CD4-positive, alpha-beta T cell treated with Interleukin-6 for 4 hours (primary cell): ENCODE measurements around the gene TNS3.
"Not testable (repeated sequence)": the region's sequence is repeated elsewhere in the genome, so short reads cannot be mapped to it uniquely, and the experiment has no call there.

Experiments
- DNase-seq: peaks from one replicate; pipeline ENCODE4 v3.0.0-alpha.2; 2020; ENCODE audit warnings: mixed read lengths

The TNS3 gene

DNA sequence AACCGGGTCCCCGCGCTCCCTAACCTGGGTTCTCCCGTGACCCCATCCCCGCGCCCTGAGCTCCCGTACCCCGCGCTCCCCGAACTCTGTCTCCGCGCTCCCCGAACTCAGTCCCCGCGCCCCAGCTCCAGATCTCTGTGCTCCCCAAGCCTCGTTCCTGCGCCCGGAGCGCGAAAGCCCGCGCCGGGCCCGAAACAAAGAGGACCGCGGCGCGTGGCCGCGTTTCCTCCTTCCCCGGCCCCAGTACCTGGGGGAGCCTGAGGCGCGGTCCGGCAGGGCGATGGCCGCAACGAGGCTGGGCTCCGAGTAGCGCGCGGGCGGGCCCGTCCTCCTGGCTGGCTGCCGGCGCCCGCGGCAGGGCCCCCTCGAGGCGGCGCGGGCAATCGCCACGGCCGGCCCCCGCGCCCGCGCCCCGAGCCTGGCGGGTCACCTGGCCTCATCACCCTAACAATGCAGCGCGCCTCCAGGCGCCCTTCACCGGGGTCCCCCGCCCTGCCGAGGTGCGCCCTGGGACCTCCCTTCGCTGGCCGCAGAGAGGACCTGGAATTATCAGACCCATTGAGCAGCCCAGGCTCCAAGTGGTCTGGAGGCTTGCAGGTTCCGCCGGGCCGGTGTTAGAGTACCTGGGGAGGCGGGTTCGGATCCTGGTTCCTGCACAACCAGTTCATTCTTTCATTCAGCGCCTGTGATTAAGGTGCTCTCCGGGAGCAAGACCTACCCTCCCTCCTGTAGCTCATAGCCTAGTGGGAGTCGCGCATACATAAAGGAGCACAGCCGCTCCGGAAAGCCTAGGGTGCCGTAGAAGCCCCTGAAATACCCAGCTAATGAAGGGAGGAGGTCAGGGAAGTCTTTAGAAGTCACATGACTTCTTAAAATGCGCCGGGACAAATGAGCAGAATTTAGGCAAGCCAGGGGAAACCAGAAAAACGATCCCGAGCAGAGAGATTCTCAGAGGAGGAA, at the start of gene TNS3:
Gene TNS3 (minus strand): TSS at position 308 of the 960 bp plus-strand sequence. CDS start 142,475 bp downstream, outside the sequence.
- no peak for DNase-seq

DNA sequence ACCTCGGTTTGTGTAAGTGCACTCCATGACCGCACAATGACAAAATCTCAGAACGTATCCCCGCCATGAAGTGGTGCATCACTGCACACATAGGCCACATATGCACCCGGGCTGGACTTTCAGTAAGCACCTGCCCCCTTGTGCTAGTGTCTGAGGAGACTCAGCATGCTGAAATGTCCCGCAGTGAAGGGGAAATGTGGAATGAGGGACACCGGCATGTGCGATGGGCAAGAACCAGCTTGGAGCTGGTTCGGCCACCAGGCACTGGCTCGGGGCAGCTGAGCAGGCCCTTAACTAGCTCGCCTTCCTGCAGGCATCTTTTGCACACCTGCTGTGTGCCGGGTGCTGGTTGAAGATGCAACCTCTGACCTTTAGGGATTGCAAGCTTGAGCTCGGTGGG, 49.8 kb upstream of the TNS3 start:
- no peak for DNase-seq

DNA sequence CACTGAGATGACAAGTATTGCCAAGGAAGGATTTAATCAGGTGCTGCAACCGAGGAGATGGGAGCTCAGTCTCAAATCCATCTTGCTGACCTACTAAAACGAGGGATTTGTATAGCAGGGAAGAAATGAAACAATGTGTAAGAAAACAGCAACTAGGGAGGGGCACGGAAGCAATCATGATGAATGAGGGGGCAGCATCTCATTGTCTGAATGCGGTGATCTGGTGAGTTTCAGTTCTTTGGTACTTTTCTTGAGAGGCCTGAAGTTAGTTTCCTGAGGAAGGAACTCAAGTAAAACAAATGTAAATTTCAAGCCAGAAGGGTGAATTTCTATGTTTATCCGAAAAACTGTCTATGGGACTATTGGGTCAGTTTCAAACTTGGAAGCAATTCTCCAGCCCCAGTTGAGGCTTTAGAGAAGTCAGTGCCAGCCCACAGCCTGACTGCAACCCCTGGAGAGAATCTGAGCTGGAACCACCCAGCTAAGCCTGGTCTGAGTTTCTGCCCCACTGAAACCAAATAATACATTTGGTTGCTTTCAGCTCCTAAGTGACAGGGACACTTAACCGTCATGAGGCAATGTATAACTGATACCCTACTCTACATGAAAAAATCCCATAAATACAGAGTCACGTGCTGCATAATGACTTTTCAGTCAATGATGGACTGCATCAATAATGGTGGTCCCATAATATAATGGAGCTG, 45.8 kb upstream of the TNS3 start:
- no peak for DNase-seq

DNA sequence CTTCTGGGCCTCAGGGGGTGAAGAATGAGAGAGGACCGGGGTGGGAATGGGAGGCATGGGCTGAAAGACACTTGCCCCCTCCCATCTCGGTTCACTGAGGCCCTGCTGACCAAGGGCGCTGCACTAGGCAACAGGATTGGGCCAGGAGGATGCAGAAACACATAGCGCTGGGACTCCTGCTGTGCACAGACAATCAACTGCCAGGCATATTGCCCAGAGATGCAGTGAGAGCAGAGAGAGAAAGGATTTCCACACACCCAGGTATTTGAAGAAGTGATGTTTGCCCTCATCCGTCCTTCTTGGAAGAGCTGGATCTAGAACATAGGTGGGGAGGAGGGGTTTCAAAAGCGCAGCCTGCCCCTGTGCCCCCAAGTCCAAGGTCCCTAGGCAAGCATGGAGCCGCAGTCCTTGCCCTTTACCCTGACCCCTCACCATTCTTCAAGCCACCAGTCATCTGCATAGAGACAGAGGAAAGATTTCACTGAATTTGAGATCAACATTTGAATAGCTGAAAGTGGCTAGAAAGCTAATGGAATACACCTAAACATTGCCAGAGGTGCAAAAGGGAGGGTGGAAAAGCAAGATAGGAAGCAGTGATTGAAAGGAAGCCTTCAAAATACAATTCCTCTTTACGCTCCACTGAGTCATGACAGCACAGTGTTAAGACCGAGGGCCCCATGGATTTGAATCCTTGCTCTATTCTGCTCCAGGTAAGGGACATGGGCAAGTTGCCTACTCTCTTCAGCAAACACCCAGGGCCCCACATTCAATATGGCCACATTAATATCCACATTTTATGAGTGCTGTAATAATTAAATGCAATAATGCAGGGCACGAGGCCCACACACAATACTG, 44.2 kb upstream of the TNS3 start:
- DNase-seq, result no peak

DNA sequence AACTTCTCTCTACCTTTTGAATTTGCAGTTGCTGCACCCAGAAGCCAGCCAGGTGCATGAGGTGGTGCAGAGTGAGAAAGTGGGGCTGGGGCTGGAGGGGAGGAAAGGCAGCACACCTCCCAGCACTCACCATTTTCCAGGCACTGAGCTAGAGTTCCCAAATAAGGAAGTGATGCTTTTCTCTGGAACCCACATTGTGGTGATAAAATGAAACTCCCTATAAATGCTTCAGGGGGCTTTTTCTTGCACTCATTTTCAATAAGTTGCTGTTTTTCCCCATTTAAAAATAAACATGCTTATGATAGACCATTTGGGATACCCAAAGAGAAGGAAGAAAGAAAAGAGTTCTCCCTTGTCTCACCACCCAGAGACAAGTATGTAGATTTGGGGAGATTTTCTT, 42.8 kb upstream of the TNS3 start:
- no peak for DNase-seq

DNA sequence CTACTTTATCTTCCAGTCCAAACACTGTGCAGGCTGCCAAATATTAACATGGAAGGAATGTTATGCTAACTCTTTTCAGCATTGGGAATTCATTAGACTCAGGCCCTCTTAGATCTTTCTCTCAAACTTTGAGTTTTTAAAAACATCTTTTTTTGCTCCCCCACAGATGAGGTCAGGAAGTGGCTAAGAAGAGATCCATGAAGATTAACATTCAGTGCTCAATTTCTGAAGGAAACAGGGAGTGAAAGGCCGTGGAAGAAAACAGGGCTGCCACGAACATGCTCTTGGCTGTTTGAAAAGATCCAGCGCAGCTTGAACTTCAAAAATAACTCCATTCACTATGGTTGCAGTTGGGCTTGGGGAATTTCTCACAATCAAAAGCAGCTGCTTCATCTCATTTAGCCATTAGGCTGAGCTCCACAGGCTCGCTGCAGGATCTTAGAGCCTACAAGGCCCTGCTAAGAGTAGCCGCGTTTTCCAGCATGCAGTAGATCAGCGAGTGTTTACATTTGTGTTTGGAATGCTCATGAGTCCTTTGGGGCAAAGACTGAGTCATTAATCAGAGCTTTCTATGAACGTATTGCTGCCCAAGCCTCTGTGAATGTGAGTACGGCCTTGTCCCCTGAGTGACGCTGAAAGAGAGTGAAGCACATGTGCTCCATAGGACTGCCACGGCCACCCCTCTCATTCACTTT, 41.2 kb upstream of the TNS3 start:
- DNase-seq, result no peak

DNA sequence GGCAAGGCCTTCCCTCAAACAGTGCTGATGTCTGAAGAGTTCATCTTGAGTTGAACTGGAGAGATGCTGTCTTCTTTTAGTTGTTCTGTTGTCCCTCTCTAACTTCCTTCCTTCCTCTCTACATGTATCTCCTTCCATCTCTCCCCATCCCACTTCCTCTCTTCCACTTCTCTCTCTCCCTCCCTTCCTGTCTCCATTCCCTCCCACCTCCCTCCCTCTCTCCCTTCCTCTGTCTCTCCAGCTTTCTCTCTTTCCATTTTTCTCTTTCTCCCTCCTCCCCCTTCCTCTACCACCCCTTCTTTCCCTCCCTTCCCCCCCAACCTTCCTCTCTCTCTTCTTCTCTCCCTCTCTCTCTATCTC, 40.7 kb upstream of the TNS3 start:
- DNase-seq, result no peak

DNA sequence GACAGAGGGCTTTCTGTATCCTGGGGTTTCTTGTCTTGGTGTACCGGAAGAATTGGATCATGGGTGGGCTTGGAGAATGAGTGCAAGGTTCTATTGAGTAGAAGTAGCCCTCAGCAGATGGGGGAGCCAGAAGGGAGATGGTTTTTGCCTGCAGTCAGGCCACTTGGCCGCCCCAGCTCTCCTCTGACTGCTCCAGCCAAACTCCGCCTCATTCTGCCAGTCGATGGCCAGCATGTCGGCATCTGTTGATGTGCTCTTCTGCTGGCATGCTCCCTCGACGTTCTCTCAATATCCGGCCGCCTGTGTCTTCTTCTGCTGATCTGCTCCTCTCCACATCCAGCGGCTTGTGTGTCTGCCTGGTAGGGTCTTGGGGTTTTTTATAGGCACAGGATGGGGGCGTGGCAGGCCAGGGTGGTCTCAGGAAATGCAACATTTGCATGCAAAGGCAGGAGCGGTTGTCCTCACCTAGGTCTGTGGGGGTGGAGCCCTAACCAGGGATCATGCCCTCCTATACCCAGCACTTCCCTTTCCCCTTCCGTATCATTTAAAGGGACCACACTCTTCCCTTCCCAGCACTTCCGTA, 40.2 kb upstream of the TNS3 start:
- DNase-seq, result no peak

DNA sequence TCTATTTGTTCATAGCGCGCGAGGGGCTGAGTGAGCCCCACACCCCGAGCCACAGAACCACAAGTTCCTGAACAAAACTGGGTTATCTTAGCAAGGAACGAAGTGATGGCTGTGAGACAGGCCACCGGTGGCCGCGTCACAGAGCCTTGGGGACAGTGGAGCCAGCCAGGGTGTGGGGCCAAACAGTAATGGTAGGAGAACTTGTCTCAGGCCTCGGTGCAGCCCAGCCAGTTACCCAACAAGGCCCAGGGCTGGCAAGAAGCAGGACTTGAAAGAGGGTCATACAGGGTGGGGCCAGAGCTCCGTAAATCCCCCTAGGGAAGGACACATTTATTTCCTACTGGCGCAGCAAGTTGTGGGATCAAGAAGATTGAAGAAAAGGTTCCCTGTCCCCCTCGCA, 39.4 kb upstream of the TNS3 start:
- DNase-seq, result no peak

DNA sequence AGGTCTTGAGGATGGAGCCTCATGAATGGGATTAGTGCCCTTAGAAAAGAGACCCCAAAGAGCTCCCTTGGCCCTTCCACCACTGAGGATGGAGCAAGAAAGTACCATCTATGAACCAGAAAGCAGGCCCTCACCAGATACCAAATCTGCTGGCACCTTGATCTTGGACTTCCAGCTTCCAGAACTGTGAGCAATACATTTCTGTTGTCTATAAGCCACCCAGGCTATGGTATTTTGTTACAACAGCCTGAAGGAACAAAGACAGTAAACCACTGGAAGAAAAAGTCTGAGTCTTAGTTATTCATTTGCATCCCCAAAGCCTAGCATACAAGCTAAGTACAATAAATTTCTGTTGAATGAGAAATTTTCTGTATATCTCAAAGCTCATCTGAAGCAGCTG, 37.9 kb upstream of the TNS3 start:
- no peak for DNase-seq

DNA sequence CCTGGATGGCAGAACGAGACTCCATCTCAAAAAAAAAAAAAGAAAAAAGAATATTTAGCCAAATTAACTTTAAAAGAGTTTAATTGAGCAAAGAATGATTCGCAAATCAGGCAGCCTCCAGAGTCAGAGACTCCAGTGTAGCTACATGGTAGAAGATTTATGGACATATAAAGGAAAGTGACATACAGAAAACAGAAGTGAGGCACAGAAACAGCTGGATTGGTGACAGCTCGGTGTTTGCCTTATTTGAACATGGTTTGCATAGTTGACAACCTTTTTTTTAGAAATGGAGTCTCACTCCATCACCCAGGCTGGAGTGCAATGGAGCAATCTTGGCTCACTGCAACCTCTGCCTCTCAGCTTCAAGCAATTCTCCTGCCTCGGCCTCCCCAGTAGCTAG, 35.2 kb upstream of the TNS3 start:
- no peak for DNase-seq

DNA sequence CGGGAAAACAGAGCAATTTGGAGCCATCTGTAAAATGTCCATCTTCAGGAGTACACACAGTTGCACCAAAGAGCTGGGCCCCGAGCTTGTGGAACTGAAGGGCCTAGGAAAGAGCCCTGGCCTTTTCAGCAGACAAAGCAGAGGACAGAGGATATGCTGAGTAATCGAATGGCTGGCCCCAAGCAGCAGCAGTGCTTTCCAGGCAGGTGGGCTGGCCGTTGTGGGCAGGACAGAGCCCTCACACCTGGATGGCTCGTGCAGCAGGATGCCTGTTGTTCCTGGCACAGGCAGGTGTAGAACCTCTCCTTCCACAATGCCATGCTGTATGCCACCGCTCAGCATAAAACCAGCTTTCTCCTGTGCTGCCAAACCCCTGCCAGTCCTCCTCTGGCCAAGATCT, 32.5 kb upstream of the TNS3 start:
- no peak for DNase-seq

DNA sequence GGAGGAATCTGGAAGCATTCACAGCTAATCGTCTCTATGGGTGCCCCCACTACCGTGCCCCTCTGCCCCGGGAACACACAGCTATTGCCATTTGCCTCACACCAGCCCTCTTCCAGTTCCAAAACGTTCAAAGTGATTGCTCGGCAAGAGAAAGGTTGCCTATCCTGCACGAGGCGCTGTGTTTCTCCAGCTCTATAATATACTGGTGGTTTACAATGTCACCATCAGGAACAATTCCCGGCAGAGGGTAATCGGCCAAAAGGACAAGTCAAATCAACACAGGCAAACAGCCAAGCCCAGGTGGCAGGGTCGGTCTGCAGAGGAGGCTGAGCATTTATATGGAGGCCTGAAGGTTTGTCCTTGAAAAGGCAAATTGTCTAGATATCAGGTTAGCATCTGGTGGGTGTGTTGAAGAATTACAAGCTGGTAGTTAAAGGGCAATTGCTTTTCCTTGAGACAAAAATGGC, 29.2 kb upstream of the TNS3 start:
- DNase-seq, result no peak

DNA sequence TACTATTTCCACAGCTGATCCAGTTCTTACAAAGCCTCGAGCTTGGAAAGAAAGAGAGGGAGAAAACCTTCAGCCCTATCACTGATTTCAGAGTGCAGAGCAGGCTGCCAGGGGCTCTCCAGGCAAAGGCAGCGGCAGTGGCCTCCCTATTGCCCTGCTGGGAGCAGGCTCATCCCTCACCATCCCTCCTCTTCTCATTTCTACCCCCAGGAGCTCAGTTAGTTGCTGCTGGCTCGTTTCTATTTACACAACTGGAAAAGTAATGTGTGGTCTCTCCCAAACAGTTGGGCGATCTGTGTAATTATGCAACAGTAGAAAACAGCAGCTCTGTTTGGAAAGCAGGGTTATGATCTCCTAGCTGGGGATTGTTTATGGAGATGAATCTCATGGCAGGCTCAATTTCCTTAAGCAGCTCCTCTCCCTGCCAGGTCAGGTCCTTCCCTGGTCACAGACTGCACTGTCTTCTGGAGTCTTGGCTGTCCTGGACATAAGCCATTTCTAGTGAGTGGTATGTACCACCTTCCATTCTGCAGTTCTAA, 28.7 kb upstream of the TNS3 start:
- DNase-seq, result no peak

DNA sequence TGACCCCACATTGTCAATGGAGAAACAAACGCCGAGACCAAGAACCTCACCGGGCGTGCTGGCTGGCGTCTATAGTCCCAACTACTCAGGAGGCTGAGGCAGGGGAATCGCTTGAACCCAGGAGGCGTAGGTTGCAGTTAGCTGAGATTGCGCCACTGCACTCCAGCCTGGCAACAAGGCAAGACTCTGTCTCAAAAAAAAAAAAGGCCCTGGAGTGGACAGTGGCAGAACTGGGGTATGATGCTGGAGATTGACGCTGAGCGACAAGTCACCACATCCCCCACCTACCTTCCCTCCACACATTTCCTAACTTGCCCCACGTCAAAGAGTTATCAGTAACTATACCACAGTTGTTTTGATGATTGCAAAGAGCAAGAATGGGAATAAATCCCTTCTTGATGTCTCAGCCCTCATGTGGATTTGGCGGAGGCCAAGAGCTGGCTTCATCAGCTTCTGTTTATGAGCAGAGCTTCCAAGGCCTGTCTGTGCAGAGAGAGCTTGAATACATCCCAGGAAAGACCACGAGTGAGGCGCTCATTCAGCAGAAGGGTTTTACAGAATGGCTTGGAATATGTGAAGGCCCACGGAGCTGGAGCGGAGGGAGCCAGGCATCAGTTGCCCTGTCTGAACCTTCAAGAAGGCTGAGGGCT, 28.0 kb upstream of the TNS3 start:
- DNase-seq, result no peak

DNA sequence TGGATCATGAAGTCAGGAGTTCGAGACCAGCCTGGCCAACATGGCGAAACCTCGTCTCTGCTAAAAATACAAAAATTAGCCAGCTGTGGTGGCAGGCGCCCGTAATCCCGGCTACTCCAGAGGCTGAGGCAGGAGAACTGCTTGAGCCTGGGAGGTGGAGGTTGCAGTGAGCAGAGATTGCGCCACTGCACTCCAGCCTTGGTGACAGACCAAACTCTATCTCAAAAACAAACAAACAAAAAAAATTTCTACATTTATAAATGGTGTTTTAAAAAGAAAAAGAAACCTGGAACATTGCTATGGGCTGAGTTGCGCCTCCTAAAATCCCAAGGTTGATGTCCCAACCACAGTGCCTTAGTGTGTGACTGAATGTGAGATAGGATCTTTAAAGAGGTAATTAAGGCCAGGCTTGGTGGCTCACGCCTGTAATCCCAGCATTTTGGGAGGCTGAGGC, 24.7 kb upstream of the TNS3 start:
- DNase-seq, result not testable (repeated sequence)

DNA sequence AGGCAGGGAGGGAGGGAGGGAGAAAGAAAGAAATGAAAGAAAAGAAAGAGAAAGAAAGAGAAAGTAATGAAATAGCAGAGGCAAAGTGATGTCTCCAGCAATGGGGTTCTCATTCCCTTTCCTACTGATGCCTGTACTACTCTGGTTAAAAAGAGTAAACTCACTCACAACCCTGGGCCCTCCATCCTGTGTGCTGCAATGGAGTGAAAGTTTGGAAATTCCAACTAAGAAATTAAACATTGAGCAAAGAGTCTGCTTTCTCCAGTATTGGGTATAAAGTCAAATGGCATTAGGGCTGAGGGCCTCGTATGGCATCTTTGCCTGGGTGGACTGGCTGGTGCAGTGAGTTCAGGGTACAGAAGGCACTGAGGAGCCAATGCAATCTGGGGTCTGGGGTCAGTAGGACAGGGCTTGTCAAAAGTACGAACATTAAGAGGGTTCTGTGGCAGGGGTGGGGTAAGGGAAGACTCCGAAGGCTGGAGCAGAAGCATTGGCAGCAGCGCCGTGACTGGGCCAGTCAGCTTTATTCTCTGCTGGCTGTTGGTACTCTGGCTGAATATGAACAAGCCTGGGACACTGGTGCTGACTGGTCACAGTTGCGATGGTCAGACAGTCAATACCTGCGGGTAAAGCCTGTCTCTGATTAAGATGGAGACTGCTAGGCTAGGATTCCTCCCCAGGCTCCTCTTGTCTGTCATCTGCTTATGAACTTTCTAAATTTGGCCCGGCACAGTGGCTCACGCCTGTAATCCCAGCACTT, 24.1 kb upstream of the TNS3 start:
- no peak for DNase-seq

DNA sequence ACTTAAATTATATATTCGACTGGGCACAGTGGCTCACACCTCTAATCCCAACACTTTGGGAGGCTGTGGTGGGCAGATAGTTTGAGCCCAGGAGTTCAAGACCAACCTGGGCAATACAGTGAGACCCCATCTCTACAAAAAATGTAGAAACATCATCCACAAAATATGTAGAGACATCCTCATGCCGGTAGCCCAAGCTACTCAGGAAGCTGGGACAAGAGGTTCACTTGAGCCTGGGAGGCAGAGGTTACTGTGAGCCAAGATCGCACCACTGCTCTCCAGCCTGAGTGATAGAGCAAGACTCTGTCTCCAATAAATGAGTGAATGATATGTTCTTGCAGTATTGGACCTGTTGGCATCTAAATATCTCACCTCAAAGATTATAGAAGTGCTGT, 22.6 kb upstream of the TNS3 start:
- DNase-seq, result no peak

DNA sequence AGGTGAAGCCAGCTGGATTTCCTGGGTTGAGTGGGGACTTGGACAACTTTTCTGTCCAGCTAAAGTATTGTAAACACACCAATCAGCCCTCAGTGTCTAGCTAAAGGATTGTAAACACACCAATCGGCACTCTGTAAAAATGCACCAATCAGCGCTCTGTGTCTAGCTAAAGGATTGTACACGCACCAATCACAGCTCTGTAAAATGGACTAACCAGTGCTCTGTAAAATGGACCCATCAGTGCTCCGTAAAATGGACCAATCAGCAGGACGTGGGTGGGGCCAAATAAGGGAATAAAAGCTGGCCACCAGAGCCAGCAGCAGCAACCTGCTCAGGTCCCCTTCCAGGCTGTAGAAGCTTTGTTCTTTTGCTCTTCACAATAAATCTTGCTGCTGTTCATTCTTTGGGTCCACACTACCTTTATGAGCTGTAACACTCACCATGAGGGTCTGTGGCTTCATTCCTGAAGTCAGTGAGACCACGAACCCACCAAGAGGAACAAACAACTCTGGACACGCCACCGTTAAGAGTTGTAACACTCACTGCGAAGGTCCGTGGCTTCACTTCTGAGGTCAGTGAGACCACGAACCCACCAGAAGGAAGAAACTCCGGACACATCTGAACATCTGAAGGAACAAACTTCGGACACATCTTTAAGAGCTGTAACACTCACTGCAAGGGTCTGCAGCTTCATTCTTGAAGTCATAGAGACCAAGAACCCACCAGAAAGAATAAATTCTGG, 21.8 kb upstream of the TNS3 start:
- DNase-seq, result not testable (repeated sequence)
